ENCODE measurements around the gene PTPRN2.

PTPRN2 gene

DNA sequence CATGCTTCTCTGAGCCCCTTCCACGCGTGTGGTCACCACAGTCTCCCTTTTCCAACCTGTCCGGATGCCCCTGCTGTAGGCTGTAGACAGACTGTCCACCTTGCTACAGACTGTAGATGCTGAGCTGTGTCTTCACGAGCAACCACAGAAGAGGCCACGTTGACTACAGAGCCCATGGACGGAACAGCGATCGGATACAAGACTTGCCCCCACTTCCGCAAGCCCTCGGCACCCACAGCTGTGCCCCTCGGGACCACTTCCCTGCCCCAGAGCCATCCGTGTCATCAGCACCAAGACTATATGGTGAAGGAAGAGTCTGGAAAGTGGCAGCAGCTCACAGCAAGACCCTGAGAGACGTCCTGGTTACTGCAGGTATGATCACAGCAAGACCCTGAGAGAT lies 759.4 kb downstream of the PTPRN2 start:
- FAIRE-seq: no peak
- no peak for DNase-seq (ENCODE audit: insufficient read length, low spot score)
- no peak for TF ChIP-seq POLR2A (IDR thresholded peaks at IDR 0.05; ENCODE audit: low read depth, low read length)

GRCh38 chr7:157827863-157828160 lies 759.8 kb downstream of the PTPRN2 start:
- DNase-seq (ENCODE audit: insufficient read length, low spot score): no peak
- FAIRE-seq: no peak
- TF ChIP-seq POLR2A (IDR thresholded peaks at IDR 0.05; ENCODE audit: low read depth, low read length): no peak

DNA sequence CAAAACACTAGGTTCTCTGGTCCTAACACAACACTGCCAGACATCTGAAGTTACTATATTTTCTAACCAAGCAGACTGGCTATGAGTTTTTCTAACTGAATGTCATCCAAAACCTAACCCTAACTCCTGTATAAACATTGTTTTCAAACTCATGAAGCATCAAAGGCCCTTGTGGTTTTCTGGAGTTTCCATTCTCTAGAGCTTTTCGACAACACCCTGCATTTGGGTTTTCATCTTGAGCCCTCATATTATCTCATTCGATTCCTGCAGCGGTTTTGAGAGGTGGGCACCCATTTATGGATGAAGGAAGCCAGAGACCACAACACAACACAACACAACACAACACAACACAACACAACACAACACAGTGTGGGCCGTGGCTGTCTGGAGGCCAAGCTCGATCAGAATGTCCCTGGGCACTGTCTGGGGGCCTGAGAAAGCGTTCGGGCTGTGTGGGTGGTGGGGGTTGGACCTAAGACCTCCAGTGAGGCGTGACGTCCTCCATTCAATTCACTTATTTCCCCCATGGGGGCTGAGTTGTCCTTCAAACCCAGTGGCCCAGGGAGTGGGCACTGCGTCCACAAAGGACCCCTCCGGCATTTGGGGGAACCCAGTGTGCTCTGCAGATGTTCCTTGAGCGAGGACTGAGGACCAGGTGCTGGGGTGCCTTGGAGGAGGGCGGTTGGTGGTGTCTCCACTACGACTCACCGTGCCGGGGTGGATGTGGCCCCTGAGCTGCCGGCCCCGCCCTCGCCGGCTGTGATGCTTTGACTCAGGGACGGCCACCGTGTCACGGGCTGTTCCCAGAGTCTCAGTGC lies 760.4 kb downstream of the PTPRN2 start:
- no peak for DNase-seq (ENCODE audit: insufficient read length, low spot score)
- TF ChIP-seq POLR2A (IDR thresholded peaks at IDR 0.05; ENCODE audit: low read depth, low read length): no peak
- no peak for FAIRE-seq

- DNase-seq (ENCODE audit: insufficient read length, low spot score): no peak
- no peak for FAIRE-seq
- TF ChIP-seq POLR2A (IDR thresholded peaks at IDR 0.05; ENCODE audit: low read depth, low read length): no peak
These were observed 761.1 kb downstream of the PTPRN2 start for GRCh38 chr7:157826566-157826965.

DNA sequence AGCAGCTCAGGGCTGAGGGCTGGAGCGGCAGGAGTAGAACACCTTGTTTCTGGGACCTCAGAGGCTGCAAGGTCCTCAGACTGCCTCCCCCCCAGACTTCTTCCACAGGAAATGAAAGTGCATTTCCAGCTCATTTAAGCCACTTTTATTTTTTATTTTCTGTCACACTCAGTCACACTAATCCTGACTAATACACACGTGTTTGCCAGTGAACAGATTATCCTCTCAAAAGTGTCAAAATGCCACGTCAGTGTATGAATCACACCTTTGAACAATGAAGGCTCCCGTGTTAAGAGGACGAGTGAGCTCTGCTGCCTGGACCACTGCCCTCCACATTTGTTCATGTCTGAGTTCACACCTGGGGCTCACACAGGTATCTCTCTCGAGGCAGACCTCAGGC lies 762.3 kb downstream of the PTPRN2 start:
- peak; percentile 36 for DNase-seq (ENCODE audit: insufficient read length, low spot score)
- no peak for TF ChIP-seq POLR2A (IDR thresholded peaks at IDR 0.05; ENCODE audit: low read depth, low read length)
- no peak for FAIRE-seq

GRCh38 chr7:157824819-157825121 lies 762.9 kb downstream of the PTPRN2 start:
- DNase-seq (ENCODE audit: insufficient read length, low spot score) (no peak), FAIRE-seq (no peak)
- TF ChIP-seq POLR2A (IDR thresholded peaks at IDR 0.05; ENCODE audit: low read depth, low read length): no peak

GRCh38 chr7:157824011-157824818 lies 763.4 kb downstream of the PTPRN2 start:
- FAIRE-seq (no peak), DNase-seq (ENCODE audit: insufficient read length, low spot score) (no peak)
- no peak for TF ChIP-seq POLR2A (IDR thresholded peaks at IDR 0.05; ENCODE audit: low read depth, low read length)

- TF ChIP-seq POLR2A (IDR thresholded peaks at IDR 0.05; ENCODE audit: low read depth, low read length): no peak
- FAIRE-seq (no peak), DNase-seq (ENCODE audit: insufficient read length, low spot score) (no peak)
These were observed 765.0 kb downstream of the PTPRN2 start for GRCh38 chr7:157822688-157823031.

- DNase-seq (ENCODE audit: insufficient read length, low spot score) (no peak), FAIRE-seq (no peak)
- no peak for TF ChIP-seq POLR2A (IDR thresholded peaks at IDR 0.05; ENCODE audit: low read depth, low read length)
These were observed 765.5 kb downstream of the PTPRN2 start for GRCh38 chr7:157821959-157822687.

- TF ChIP-seq POLR2A (IDR thresholded peaks at IDR 0.05; ENCODE audit: low read depth, low read length): no peak
- DNase-seq (ENCODE audit: insufficient read length, low spot score) (no peak), FAIRE-seq (no peak)
These were observed 766.8 kb downstream of the PTPRN2 start for GRCh38 chr7:157820796-157821195.

- no peak for FAIRE-seq
- TF ChIP-seq POLR2A (IDR thresholded peaks at IDR 0.05; ENCODE audit: low read depth, low read length): no peak
- no peak for DNase-seq (ENCODE audit: insufficient read length, low spot score)
These were observed 768.2 kb downstream of the PTPRN2 start for GRCh38 chr7:157819455-157819807.

DNA sequence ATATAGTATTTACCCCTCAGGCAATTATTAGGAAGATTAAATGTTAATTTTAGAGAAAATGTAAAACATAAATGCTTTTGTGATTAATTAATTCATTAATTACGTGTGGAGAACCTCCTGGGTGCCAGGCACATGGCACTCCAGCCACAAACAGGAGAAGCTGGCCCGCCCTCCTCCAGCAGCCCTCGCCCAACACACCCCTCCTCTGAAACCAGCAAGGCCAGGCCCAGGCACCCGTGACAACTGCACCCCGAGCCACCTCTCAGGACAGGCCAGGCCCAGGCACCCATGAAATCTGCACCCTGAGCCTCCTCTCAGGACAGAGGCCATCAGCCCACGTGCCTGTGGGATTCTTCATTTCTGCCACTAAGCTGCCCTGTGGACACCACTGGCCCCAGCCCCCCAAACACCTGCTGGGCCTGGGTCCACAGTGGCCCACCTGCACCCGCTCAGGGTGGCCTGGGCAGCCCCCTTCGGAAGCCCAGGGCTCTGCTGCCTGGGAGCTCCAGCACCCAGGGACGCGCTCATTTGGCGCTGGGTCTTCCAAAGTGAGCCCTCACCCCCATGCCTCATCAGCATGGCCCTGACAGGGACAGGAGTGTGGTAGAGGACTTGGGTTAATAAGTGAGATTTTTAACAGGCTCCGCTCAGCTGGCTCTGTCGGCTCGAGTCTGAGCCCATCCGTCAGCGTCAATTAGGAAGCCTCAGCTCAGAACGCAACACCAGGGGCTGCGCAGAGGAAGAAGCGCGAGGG lies 768.7 kb downstream of the PTPRN2 start:
- FAIRE-seq: no peak
- TF ChIP-seq POLR2A (IDR thresholded peaks at IDR 0.05; ENCODE audit: low read depth, low read length): no peak
- DNase-seq (ENCODE audit: insufficient read length, low spot score): no peak

DNA sequence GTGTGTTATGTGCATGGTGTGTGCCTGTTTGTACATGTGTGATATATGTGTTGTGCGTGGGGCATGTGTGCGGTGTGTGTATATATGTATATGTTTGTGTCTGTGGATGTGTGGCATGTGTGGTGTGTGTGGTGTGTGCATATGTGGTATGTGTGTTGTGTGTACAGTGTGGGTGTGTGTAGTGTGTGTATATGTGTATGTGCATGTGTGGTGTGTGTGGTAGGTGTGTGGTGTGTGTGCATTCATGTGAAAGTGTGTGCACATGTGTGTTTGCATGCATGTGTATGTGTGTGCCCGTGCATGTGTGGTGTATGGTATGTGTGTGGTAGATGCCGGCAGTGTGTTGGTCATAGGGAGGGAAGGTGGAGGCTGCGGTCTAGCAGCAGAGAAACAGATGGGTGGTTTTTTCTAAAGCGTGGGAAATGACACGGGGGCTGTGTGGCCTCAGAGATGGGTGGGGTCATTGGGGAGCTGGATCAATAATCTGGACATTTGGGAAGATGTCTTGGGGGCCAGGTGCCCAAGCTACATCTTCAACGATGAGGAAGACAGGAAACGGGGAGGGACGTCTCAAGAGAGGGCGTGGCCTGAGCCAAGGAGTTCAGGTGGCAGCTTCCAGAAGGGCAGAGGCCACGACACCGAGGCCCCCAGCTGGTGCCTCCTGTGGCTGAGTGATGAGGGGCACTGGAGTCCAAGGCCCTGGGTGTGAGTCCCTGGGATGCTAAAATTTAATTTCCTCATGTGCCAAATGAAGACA lies 769.5 kb downstream of the PTPRN2 start:
- no peak for TF ChIP-seq POLR2A (IDR thresholded peaks at IDR 0.05; ENCODE audit: low read depth, low read length)
- FAIRE-seq: no peak
- DNase-seq (ENCODE audit: insufficient read length, low spot score): no peak
